B cell (primary cell): ENCODE results near the gene ZNF831. TPM values are rescaled to one million over a fixed set of nuclear protein-coding genes. Genes with fewer than 3 reads are reported as not detected.

ENCODE experiments used
- ATAC-seq: fragments of 200-7000 bp; cut with Tn5 transposase; one replicate; pipeline ENCODE4 v1.10.0; 2021; ENCODE audit warnings: low read depth, mild to moderate bottlenecking, moderate number of reproducible peaks, moderate library complexity
- CTCF ChIA-PET: fragments of 350-600 bp; sonication (Branson Sonifier 250); formaldehyde crosslinking; loops from one replicate; lab custom pipeline; 2021; ENCODE audit warnings: antibody characterized with exemption, inconsistent platforms; lab: Charles Lee
- POLR2A ChIA-PET: fragments of 350-600 bp; sonication (Branson Sonifier 250); formaldehyde crosslinking; loops from one replicate; lab custom pipeline; 2021; ENCODE audit warnings: antibody characterized with exemption; lab: Charles Lee
- DNase-seq: peaks from one replicate; pipeline ENCODE4 v3.0.0; 2013
- H2AFZ ChIP-seq: 2 replicates; pipeline ENCODE4 v1.6.1; 2012; ENCODE audit warnings: mild to moderate bottlenecking, low read depth, low read length; ENCODE audit not compliant: insufficient read depth, poor library complexity, severe bottlenecking
- H3K27ac ChIP-seq, 2 donors: 1 replicate in 1 of 2; 2 replicates in 1 of 2; pipeline ENCODE4 v1.5.1; 2012 to 2013; ENCODE audit warnings: low read length in 2 of 2, mild to moderate bottlenecking in 2 of 2, moderate library complexity in 1 of 2
- H3K27me3 ChIP-seq, 4 experiments: fragments of 200-600 bp in 1 of 4; sonication (generic) in 1 of 4; replicated peaks in 1 of 4; 1 replicate in 2 of 4; 2 replicates in 2 of 4; pipeline versions ENCODE4 v1.6.1 to v1.7.0; 2013 to 2016; ENCODE audit warnings: low read length in 3 of 4, mild to moderate bottlenecking in 2 of 4, mixed read lengths in 1 of 4, moderate library complexity in 1 of 4; ENCODE audit not compliant: insufficient read depth in 4 of 4, control insufficient read depth in 3 of 4; ENCODE audit errors: control extremely low read depth in 1 of 4
- H3K36me3 ChIP-seq, 2 experiments: replicated peaks in 1 of 2; 1 replicate in 1 of 2; 2 replicates in 1 of 2; pipeline versions ENCODE4 v1.6.1 to v1.7.1; 2013; ENCODE audit warnings: low read length in 1 of 2; ENCODE audit not compliant: insufficient read depth in 2 of 2, control insufficient read depth in 1 of 2; ENCODE audit errors: control extremely low read depth in 1 of 2, extremely low read depth in 1 of 2
- H3K4me1 ChIP-seq, 2 donors: fragments of 200-600 bp in 1 of 2; sonication (generic) in 1 of 2; 1 replicate in 1 of 2; 2 replicates in 1 of 2; pipeline versions ENCODE4 v1.5.1 to v1.6.1; 2013 to 2017; ENCODE audit warnings: low read length in 2 of 2; ENCODE audit not compliant: control insufficient read depth in 2 of 2, insufficient read depth in 2 of 2
- H3K4me2 ChIP-seq: replicated peaks from 2 replicates; pipeline ENCODE3; 2012; ENCODE audit warnings: mild to moderate bottlenecking, low read depth, low read length; ENCODE audit not compliant: poor library complexity, severe bottlenecking
- H3K4me3 ChIP-seq, 5 experiments: fragments of 200-600 bp in 1 of 5; sonication (generic) in 1 of 5; 1 replicate in 3 of 5; 2 replicates in 2 of 5; pipeline versions ENCODE4 v1.5.1 to v1.7.0; 2011 to 2016; ENCODE audit warnings: low read length in 4 of 5, mild to moderate bottlenecking in 4 of 5, low read depth in 2 of 5, control low read depth in 1 of 5, moderate library complexity in 1 of 5; ENCODE audit not compliant: insufficient read depth in 1 of 5; ENCODE audit errors: control extremely low read depth in 1 of 5, extremely low read depth in 1 of 5
- H3K79me2 ChIP-seq: fragments of 200-600 bp; sonication (generic); one replicate; pipeline ENCODE4 v1.6.0; 2016; ENCODE audit warnings: low read length; ENCODE audit not compliant: control insufficient read depth, insufficient read depth
- H3K9ac ChIP-seq: fragments of 200-600 bp; sonication (generic); 2 replicates; pipeline ENCODE4 v1.6.1; 2017; ENCODE audit warnings: mild to moderate bottlenecking, low read length, moderate library complexity
- H3K9me3 ChIP-seq, 3 donors: one replicate each; pipeline versions ENCODE4 v1.6.1 to v1.7.1; 2013; ENCODE audit warnings: low read length in 2 of 3; ENCODE audit not compliant: control insufficient read depth in 2 of 3, insufficient read depth in 1 of 3; ENCODE audit errors: control extremely low read depth in 1 of 3
- H4K20me1 ChIP-seq: 2 replicates; pipeline ENCODE4 v1.6.0; 2012; ENCODE audit warnings: mild to moderate bottlenecking, low read length; ENCODE audit not compliant: insufficient read depth, control insufficient read depth, poor library complexity, severe bottlenecking
- H3K27ac Mint-ChIP-seq: one replicate; pipeline ENCODE4 v1.8.0; 2021; ENCODE audit warnings: mixed read lengths
- H3K27me3 Mint-ChIP-seq: one replicate; pipeline ENCODE4 v1.8.0; 2021; ENCODE audit warnings: mixed read lengths
- H3K4me1 Mint-ChIP-seq: one replicate; pipeline ENCODE4 v1.8.0; 2021; ENCODE audit warnings: mixed read lengths
- H3K4me3 Mint-ChIP-seq: one replicate; pipeline ENCODE4 v1.8.0; 2021; ENCODE audit warnings: mixed read lengths
- H3K9me3 Mint-ChIP-seq: one replicate; pipeline ENCODE4 v1.8.0; 2022; ENCODE audit warnings: mixed read lengths; ENCODE audit not compliant: insufficient read depth
- CTCF ChIP-seq: fragments of 200-600 bp; IDR thresholded peaks from one replicate; pipeline ENCODE4 v1.8.0; 2022; ENCODE audit warnings: antibody characterized with exemption, mild to moderate bottlenecking
- EZH2 ChIP-seq: IDR thresholded peaks from 2 replicates; pipeline ENCODE4 v1.6.1; 2012; ENCODE audit warnings: borderline replicate concordance, low read depth, mild to moderate bottlenecking, moderate library complexity, low read length; ENCODE audit not compliant: insufficient read depth, poor library complexity, severe bottlenecking
- WGBS: methylation state at CpG from one replicate; pipeline ENCODE4 v1.1.5; 2013; ENCODE audit warnings: missing lambda C conversion rate; ENCODE audit not compliant: insufficient coverage; 5-methylcytosine and 5-hydroxymethylcytosine counted together
- intact Hi-C: fragments of 100-400 bp; cut with micrococcal nuclease; formaldehyde crosslinking; loops from one replicate; pipeline ENCODE4 v1.10.0; 2022
- polyA plus RNA-seq: library from polyadenylated mRNA; depleted of rRNA; stranded (reverse); fragments of >200 nt; gene quantifications from 2 replicates; pipeline ENCODE4 v1.2.3, GENCODE V29; 2012
- total RNA-seq, 2 donors: library from RNA; stranded (reverse); fragments of 120-200 nt in 1 of 2; gene quantifications; 1 replicate in 1 of 2; 2 replicates in 1 of 2; pipeline versions ENCODE4 v1.2.3 to v1.2.4, GENCODE V29; 2013 to 2022

Gene ZNF831
- total and polyA plus RNA-seq, 2 donors (not counting 1 experiment from before 2014, with no cell fraction given), result 1.7 to 14.1 TPM

GRCh38 chr20:59164686-59165391 is 1.2 kb downstream of the ZNF831 start:
- WGBS, result 75% methylated on average over 4 of the region's 9 CpGs
- ChIA-PET CTCF (interaction anchor here (1.1 to 3.4 kb wide), 5 partner anchors 42 to 82 kb away, joined by 3 to 23 read pairs (median 7); no protein-coding TSS in a partner anchor), POLR2A (interaction anchor here (1.1 kb wide), 1 partner anchor 43 kb away, joined by 4 read pairs; no protein-coding TSS in a partner anchor)
- H3K79me2 ChIP-seq, result peaks cover 79% of the 10 kb centered on the region
- peaks cover 65 to 66% of the 10 kb centered on the region in 2 donors for H3K4me1 ChIP-seq
- H3K27me3 ChIP-seq, result no peaks in the 10 kb centered on the region
- peak overlapping the region; percentile 41 for H3K9ac ChIP-seq
- H3K4me1 Mint-ChIP-seq, result peaks cover 74% of the 10 kb centered on the region
- H3K9me3 ChIP-seq, result peaks cover 0 to 3% (median 0%) of the 10 kb centered on the region in 3 donors
- H3K27me3 Mint-ChIP-seq, result no peaks in the 10 kb centered on the region
- intact Hi-C loops, result loop anchor here (1.0 to 5.0 kb wide), 5 partner anchors 15 to 295 kb away; no protein-coding TSS in a partner anchor
- H3K36me3 ChIP-seq, result peaks cover 0 to 1% of the 10 kb centered on the region in 2 experiments
- H2AFZ ChIP-seq, result peak overlapping the region; percentile 26
- H3K4me2 ChIP-seq, result peak overlapping the region; percentile 84
- H3K27ac Mint-ChIP-seq, result peak overlapping the region; percentile 91
- ATAC-seq (no peak), DNase-seq (no peak)
- peak overlapping the region; percentile 48 to 94 for H3K27ac ChIP-seq
- peak overlapping the region; percentile 82 for H3K4me3 Mint-ChIP-seq
- no peaks in the 10 kb centered on the region for H4K20me1 ChIP-seq
- H3K4me3 ChIP-seq, result peak overlapping the region in 4 of 5 experiments; percentile 4 to 77 (median 40)
- TF ChIP-seq EZH2, result no peak
- no peak for TF ChIP-seq CTCF
- no peaks in the 10 kb centered on the region for H3K9me3 Mint-ChIP-seq

GRCh38 chr20:59165396-59165795 is 1.8 kb downstream of the ZNF831 start:
- WGBS, result no CpG with 5 or more reads among the region's 1 CpG
- CTCF ChIA-PET, result interaction anchor here (2.6 to 3.4 kb wide), 2 partner anchors 42 to 78 kb away, joined by 14 to 23 read pairs; no protein-coding TSS in a partner anchor
- Histone ChIP-seq H4K20me1 (no peaks in the 10 kb centered on the region), H3K27ac (peak overlapping the region; percentile 48 to 94), H2AFZ (peak overlapping the region; percentile 26), H3K4me2 (peak overlapping the region; percentile 84), H3K9ac (peak overlapping the region; percentile 41), H3K79me2 (peaks cover 80% of the 10 kb centered on the region), H3K4me1 (peaks cover 60 to 61% of the 10 kb centered on the region in 2 donors), H3K36me3 (peaks cover 0 to 1% of the 10 kb centered on the region in 2 experiments), H3K4me3 (peak overlapping the region in 2 of 5 experiments; percentile 26 to 40), H3K9me3 (peaks cover 0 to 3% (median 0%) of the 10 kb centered on the region in 3 donors), H3K27me3 (no peaks in the 10 kb centered on the region)
- H3K9me3 Mint-ChIP-seq, result no peaks in the 10 kb centered on the region
- H3K4me3 Mint-ChIP-seq, result peak overlapping the region; percentile 82
- H3K27ac Mint-ChIP-seq, result peak overlapping the region; percentile 91
- no peak for TF ChIP-seq EZH2
- ATAC-seq, result no peak
- intact Hi-C loops, result no loop called here
- H3K27me3 Mint-ChIP-seq, result no peaks in the 10 kb centered on the region
- peak; percentile 29 for DNase-seq
- POLR2A ChIA-PET, result interaction anchor here (1.1 kb wide), 1 partner anchor 43 kb away, joined by 4 read pairs; no protein-coding TSS in a partner anchor
- peaks cover 69% of the 10 kb centered on the region for H3K4me1 Mint-ChIP-seq
